RWPE1 (cell line): ENCODE measurements around the gene FOXR1.
A peak's percentile ranks its signal among the peaks of the same experiment; 100 is the strongest.

Experiments used
- CTCF ChIA-PET: fragments of 350-600 bp; sonication (Branson Sonifier 250); formaldehyde crosslinking; extraction: SDS; loops from one replicate; lab custom pipeline; 2021; lab: Yijun Ruan, JAX
- POLR2A ChIA-PET: fragments of 400-600 bp; formaldehyde crosslinking; extraction: SDS; loops from one replicate; lab custom pipeline; 2020; ENCODE audit warnings: antibody characterized with exemption; ENCODE audit not compliant: low non-redundant PET; lab: Yijun Ruan, JAX
- DNase-seq: peaks from one replicate; pipeline ENCODE4 v3.0.0; 2012; ENCODE audit warnings: low spot score
- H3K27ac ChIP-seq: fragments of 450-650 bp; 2 replicates; pipeline ENCODE4 v1.5.1; 2017
- TF ChIP-seq, protein P1 (sequence below): fragments of 450-650 bp; conservative IDR thresholded peaks from 2 replicates; pipeline ENCODE4 v1.5.1; 2017; ENCODE audit warnings: low read depth, mild to moderate bottlenecking

The FOXR1 gene

DNA sequence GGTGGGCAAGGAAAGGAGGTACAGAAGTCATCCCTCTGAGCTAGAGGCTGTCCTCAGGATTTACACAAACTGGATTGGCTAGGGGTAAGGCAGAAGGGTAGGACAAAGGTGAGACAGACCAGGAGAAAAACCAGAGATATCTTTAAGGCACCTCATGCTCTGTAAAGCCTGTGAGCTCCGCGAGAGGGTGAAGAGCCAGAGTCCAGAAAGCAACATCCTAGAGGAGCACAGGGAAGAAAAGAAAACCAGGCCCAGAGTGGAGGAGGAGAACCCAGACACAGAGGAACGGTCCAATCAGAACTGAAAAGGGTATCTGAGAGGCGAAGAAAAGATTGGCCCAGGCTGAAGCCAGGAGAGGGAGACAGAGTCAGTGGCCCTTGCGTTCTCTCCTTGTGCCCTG lies 54.0 kb downstream of the FOXR1 start:
- POLR2A ChIA-PET: no interaction called here
- TF ChIP-seq, protein P1, sequence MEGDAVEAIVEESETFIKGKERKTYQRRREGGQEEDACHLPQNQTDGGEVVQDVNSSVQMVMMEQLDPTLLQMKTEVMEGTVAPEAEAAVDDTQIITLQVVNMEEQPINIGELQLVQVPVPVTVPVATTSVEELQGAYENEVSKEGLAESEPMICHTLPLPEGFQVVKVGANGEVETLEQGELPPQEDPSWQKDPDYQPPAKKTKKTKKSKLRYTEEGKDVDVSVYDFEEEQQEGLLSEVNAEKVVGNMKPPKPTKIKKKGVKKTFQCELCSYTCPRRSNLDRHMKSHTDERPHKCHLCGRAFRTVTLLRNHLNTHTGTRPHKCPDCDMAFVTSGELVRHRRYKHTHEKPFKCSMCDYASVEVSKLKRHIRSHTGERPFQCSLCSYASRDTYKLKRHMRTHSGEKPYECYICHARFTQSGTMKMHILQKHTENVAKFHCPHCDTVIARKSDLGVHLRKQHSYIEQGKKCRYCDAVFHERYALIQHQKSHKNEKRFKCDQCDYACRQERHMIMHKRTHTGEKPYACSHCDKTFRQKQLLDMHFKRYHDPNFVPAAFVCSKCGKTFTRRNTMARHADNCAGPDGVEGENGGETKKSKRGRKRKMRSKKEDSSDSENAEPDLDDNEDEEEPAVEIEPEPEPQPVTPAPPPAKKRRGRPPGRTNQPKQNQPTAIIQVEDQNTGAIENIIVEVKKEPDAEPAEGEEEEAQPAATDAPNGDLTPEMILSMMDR: no peak
- peak overlapping the region; percentile 81 for H3K27ac ChIP-seq
- no peak for DNase-seq
- CTCF ChIA-PET: interaction anchor here (0.6 kb wide), 1 partner anchor 1439 kb away, joined by 3 read pairs; no protein-coding TSS in a partner anchor

DNA sequence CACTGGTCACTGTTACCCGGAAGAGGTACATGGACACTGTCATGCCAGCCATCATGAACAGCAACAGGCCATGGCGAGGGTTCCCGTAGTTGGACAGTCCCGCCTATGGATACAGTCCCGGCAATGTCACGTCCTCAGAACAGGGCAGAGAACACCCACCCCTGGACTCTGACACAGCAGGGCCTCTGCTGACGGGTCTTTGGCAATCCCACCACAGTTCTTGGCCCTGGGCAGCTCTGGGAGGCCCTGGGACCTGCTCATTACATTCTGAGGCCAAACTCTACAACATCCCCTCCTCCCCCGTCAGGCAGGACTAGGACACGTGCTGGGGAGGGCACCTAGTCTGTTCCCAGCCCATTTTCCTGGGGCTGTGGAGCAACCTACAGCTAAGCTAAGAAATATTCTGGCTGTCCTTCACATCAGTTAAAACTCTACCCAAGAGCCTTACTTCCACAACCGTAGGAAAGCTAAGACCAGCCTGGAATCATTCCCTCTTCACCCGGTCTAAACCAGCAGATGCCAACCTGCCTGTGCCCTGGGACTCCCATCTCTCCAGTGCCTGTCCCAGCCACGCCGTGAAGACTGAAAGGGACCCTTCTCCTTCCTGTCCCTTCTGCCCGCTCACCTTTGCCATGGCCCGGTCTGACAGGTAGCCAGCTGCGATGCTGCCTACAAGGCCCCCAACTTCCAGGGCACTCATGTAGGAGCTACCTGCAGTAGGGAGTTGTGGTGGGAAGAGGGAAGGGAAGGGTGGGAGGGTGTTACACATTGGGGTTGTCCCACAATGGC lies 54.6 kb downstream of the FOXR1 start:
- POLR2A ChIA-PET: no interaction called here
- CTCF ChIA-PET: interaction anchor here (0.6 kb wide), 1 partner anchor 1439 kb away, joined by 3 read pairs; no protein-coding TSS in a partner anchor
- TF ChIP-seq, protein P1: no peak
- peak overlapping the region; percentile 81 for H3K27ac ChIP-seq
- DNase-seq: no peak

GRCh38 chr11:119026970-119027369 lies 55.4 kb downstream of the FOXR1 start:
- no peak for DNase-seq
- CTCF ChIA-PET: interaction anchor here (0.7 kb wide), 1 partner anchor 8 kb away, joined by 3 read pairs; no protein-coding TSS in a partner anchor
- H3K27ac ChIP-seq: peak overlapping the region; percentile 81
- POLR2A ChIA-PET: no interaction called here
- TF ChIP-seq, protein P1: no peak

DNA sequence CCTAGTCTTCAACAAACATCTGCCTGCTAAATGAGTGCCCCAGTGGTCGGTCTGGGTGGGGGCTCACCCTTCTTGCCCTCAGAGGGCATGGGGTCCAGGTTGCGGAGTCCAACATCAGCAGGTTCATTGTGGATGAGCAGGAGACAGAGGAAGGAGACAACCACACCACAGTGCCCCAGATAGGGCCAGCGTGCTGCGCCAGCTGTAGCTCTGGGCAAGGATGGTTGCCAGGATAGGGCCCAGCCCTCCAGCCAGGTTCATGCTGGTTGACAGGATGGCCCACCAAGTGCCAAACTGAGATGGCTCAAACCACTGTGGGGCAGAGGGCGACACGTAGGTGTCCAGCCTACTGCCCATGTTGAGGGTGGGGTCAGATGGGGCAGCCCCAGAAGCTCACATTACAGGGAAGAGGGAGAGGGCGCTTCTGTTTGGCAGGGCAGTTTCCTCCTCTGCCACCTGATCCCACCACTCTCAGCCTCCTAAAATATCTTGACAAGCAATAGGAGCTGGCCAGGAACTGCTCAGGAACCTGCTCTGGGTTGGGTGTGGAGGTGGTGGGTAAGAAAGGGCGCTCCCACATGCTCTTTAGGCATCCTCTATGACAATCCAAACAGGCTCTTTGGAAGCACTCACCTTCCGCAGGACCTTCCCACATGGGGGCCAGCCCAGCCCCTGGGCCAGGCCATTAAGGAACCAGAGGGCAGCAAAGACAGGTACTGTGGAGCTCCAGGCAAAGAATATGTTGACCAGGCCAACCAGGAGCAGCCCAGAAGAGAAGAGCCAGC lies 56.2 kb downstream of the FOXR1 start:
- no peak for DNase-seq
- TF ChIP-seq, protein P1: no peak
- H3K27ac ChIP-seq: peak overlapping the region; percentile 81
- ChIA-PET CTCF (interaction anchor here (0.7 kb wide), 1 partner anchor 8 kb away, joined by 3 read pairs; no protein-coding TSS in a partner anchor), POLR2A (no interaction called here)

- TF ChIP-seq, protein P1: no peak
- no peak for DNase-seq
- H3K27ac ChIP-seq: peak overlapping the region; percentile 81
- POLR2A ChIA-PET: no interaction called here
- CTCF ChIA-PET: no interaction called here
These were observed 56.9 kb downstream of the FOXR1 start for GRCh38 chr11:119028346-119029068.

- no peak for DNase-seq
- TF ChIP-seq, protein P1: no peak
- peak overlapping the region; percentile 81 for H3K27ac ChIP-seq
- POLR2A ChIA-PET: no interaction called here
- CTCF ChIA-PET: no interaction called here
These were observed 57.4 kb downstream of the FOXR1 start for GRCh38 chr11:119029069-119029339.
